Ovary (tissue), 9 donors: ENCODE results near the gene CADPS. TPM values are rescaled to one million over a fixed set of nuclear protein-coding genes. Genes with fewer than 3 reads are reported as not detected.

Experiments used
- DNase-seq, 5 donors: peaks; one replicate each; pipeline ENCODE4 v3.0.0-alpha.2; 2019 to 2020
- H3K27ac ChIP-seq, 2 donors: fragments of 200-600 bp; one replicate each; pipeline versions ENCODE4 v1.5.1 to v1.8.0; 2019 to 2022
- H3K27me3 ChIP-seq: fragments of 200-600 bp; one replicate; pipeline ENCODE4 v1.8.0; 2022
- H3K36me3 ChIP-seq: fragments of 200-600 bp; sonication (generic); one replicate; pipeline ENCODE4 v1.5.1; 2019
- H3K4me1 ChIP-seq: one replicate; pipeline ENCODE4 v1.8.1; 2013; ENCODE audit warnings: mild to moderate bottlenecking, moderate library complexity; ENCODE audit not compliant: insufficient read depth
- H3K4me3 ChIP-seq: fragments of 200-600 bp; sonication (generic); one replicate; pipeline ENCODE4 v1.5.1; 2017
- H3K9me3 ChIP-seq, 2 donors: fragments of 200-600 bp in 1 of 2; sonication (generic) in 1 of 2; one replicate each; pipeline versions ENCODE4 v1.5.1 to v1.8.1; 2013 to 2019; ENCODE audit warnings: mild to moderate bottlenecking in 1 of 2, moderate library complexity in 1 of 2
- EP300 ChIP-seq: sonication (generic); formaldehyde crosslinking; IDR thresholded peaks from one replicate; pipeline ENCODE4 v1.6.1; 2017; ENCODE audit warnings: antibody characterized with exemption
- POLR2A ChIP-seq: fragments of 450-650 bp; IDR thresholded peaks from one replicate; pipeline ENCODE4 v1.6.1; 2017; ENCODE audit warnings: antibody characterized with exemption, mild to moderate bottlenecking, moderate library complexity
- WGBS, 3 donors: extraction: QIAGEN DNeasy Blood & Tissue Kit in 1 of 3; methylation state at CpG; one replicate each; pipeline versions ENCODE4 v1.1.5 to v1.1.7; 2013 to 2017; 5-methylcytosine and 5-hydroxymethylcytosine counted together
- intact Hi-C, 4 donors: fragments of 100-400 bp; cut with DNase I; formaldehyde crosslinking; loops; one replicate each; pipeline versions ENCODE4 v1.11.0 to v1.15.1; 2022 to 2023
- polyA plus RNA-seq, 2 donors: library from polyadenylated mRNA; stranded (reverse); fragments of 200-250 nt in 1 of 2; fragments of 350-450 nt in 1 of 2; fragmentation: Illumina TruSeq in 1 of 2; extraction: RNeasy Lipid Tissue Mini Kit (QIAGEN cat#74804) in 1 of 2; gene quantifications; one replicate each; pipeline ENCODE4 v1.2.3, GENCODE V29; 2013 to 2014
- total RNA-seq, 7 donors: library from RNA; depleted of rRNA in 2 of 7; stranded (reverse); fragments of >200 nt in 2 of 7; fragmentation: NEBNext Ultra II Directional in 3 of 7; extraction: Animal tissue kit (Norgen Biotek cat#: 25700) in 3 of 7; gene quantifications; one replicate each; pipeline versions ENCODE4 v1.1.0 to v1.2.4, GENCODE V29; 2016 to 2023
- TF ChIP-seq, protein P1 (sequence below), 3 donors: fragments of 450-650 bp in 2 of 3; fragments of 200-600 bp in 1 of 3; IDR thresholded peaks; one replicate each; pipeline versions ENCODE4 v1.5.1 to v1.8.0; 2016 to 2022; ENCODE audit warnings: antibody characterized with exemption in 3 of 3, mild to moderate bottlenecking in 1 of 3
- donor health status: DM: no; HTN: no; CAD: no; lungs with moderate emphysema.
- donor health status: DM: no; HTN: no; CAD: no.
- donor health status: Bipolar disorder and iron deficiency.
- donor health status: DM: yes; HTN: yes; CAD: no.
- donor health status: DM: no; HTN: no; CAD: no.
- donor health status: DM: yes; HTN: yes; CAD: no.

Gene CADPS
- total and polyA plus RNA-seq, 9 donors, result 0.90 to 6.8 (median 2.8) TPM

DNA sequence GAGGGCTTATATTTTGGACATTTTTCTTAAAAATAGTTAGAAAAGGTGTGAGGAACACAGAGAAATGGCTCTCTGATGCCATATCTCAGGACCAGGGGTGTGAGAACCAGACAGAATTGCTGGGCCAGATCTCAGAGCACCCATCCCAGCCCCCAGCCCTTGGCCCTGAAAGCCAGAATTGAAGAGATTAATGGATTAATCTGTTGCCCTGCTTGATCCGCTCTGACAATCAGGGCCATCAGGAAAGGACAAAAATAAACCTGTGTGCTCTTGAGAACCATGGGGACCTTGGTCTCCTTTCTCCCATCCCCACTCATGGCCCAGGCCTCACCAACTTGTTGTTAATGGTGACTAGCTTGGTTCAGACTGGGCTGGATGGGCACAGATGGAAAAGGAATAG, 113.5 kb downstream of the CADPS start:
- DNase-seq, result no peak
- Histone ChIP-seq H3K36me3 (no peaks in the 10 kb centered on the region), H3K27me3 (no peaks in the 10 kb centered on the region), H3K4me1 (peaks cover 5% of the 10 kb centered on the region), H3K4me3 (no peak overlapping the region), H3K27ac (no peak overlapping the region), H3K9me3 (no peaks in the 10 kb centered on the region)
- intact Hi-C loops, result no loop called here
- TF ChIP-seq, protein P1, sequence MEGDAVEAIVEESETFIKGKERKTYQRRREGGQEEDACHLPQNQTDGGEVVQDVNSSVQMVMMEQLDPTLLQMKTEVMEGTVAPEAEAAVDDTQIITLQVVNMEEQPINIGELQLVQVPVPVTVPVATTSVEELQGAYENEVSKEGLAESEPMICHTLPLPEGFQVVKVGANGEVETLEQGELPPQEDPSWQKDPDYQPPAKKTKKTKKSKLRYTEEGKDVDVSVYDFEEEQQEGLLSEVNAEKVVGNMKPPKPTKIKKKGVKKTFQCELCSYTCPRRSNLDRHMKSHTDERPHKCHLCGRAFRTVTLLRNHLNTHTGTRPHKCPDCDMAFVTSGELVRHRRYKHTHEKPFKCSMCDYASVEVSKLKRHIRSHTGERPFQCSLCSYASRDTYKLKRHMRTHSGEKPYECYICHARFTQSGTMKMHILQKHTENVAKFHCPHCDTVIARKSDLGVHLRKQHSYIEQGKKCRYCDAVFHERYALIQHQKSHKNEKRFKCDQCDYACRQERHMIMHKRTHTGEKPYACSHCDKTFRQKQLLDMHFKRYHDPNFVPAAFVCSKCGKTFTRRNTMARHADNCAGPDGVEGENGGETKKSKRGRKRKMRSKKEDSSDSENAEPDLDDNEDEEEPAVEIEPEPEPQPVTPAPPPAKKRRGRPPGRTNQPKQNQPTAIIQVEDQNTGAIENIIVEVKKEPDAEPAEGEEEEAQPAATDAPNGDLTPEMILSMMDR (IDR thresholded peaks at IDR 0.05), result no peak
- TF ChIP-seq EP300, result no peak
- TF ChIP-seq POLR2A, result no peak
- 88 to 91% (median 90%) methylated on average over 1 of the region's 1 CpG for WGBS, 3 donors

DNA sequence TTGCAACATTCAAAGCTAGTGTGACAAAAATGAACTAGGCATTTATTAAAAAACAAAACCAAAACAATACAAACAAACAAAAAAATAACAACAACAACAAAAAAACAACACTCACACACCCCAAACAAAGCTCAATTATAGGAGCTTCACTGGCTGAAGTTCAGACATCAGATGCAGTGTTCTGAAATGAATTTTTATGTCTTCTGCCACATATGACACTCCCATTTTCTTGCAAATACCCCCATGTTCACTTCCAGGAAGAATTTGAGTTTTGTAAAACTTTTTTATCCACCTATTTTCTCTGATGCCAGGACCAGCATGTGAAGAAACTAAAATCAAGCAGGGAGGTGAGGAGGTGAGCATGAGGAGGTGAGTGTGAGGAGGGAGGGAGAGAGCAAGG, 113.9 kb downstream of the CADPS start:
- H3K27ac ChIP-seq, result no peak overlapping the region

DNA sequence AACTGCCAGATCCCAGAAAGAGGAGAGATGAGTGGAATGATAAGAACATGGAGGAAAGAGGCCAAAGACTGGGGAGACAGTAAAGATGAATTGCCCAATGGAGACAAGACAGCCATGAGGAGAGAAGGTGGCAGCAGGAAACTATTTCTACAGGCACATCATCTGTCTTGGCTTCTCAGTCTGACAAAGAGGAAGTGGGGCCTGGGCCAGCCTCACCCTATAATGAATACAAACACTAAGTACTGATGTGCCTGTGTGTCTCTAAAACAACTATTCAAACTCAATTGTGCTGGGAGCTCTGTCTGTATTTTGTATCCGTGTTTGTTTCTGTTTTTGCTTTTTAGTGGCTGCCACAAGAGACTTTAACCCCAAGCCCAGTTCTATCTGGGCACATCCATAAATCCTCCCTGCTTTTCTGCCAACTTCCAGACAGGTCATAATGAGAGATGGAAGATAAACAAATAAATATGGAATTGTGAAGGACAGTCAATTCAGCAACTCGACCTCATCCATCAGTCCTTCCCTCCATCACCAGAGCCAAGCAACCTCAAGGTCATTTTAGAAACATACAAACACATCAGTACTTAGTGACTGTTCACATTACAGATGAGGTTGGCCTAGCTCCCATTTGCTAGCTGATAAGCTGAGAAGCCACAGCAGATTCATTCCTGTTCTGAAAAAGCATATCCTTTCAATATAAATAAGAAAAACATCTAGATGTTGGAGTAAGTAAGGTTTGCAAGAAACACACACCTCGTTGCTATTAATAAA, 116.7 kb downstream of the CADPS start:
- Histone ChIP-seq H3K36me3 (no peaks in the 10 kb centered on the region), H3K27ac (no peak overlapping the region), H3K9me3 (no peaks in the 10 kb centered on the region), H3K4me1 (peaks cover 5% of the 10 kb centered on the region), H3K27me3 (no peaks in the 10 kb centered on the region), H3K4me3 (no peak overlapping the region)
- no peak for TF ChIP-seq EP300
- no peak for TF ChIP-seq POLR2A
- TF ChIP-seq, protein P1 (IDR thresholded peaks at IDR 0.05), result no peak
- no peak for DNase-seq
- intact Hi-C loops, result no loop called here
- 18 to 20% (median 19%) methylated on average over 3 of the region's 3 CpGs for WGBS, 3 donors

More for the DNA sequence above, 113.9 kb downstream of the CADPS start:
- no peaks in the 10 kb centered on the region for H3K36me3 ChIP-seq
- H3K4me3 ChIP-seq, result no peak overlapping the region
- H3K4me1 ChIP-seq, result peaks cover 5% of the 10 kb centered on the region
- TF ChIP-seq EP300 (no peak), POLR2A (no peak)
- TF ChIP-seq, protein P1 (IDR thresholded peaks at IDR 0.05), result no peak
- H3K27me3 ChIP-seq, result no peaks in the 10 kb centered on the region
- intact Hi-C loops, result no loop called here
- H3K9me3 ChIP-seq, result no peaks in the 10 kb centered on the region
- DNase-seq, result no peak

DNA sequence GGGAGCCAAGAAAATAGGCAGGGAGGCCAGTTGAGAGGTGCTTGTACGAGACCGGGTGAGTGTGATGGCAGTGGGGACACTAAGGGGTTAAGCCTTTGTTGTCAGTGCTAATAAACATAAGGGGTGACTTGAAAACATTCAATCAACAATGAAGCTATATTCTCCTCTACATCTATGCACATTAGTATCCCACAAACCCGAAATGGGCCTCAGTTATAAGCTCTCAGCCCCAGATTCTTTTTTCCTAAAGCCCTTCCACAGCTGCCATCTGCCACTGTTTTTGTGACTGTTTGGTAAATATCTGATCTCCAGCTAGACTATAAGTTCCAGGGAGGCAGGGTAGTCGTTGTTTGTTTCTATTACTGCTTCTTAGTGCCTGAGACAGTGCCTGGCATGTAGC, 118.2 kb downstream of the CADPS start:
- no peak overlapping the region for H3K27ac ChIP-seq
- intact Hi-C loops, result no loop called here
- no peak overlapping the region for H3K4me3 ChIP-seq
- 76 to 83% (median 83%) methylated on average over 4 of the region's 4 CpGs for WGBS, 3 donors
- no peaks in the 10 kb centered on the region for H3K27me3 ChIP-seq
- no peaks in the 10 kb centered on the region for H3K9me3 ChIP-seq
- TF ChIP-seq, protein P1 (IDR thresholded peaks at IDR 0.05), result no peak
- peaks cover 5% of the 10 kb centered on the region for H3K4me1 ChIP-seq
- no peak for DNase-seq
- H3K36me3 ChIP-seq, result no peaks in the 10 kb centered on the region
